A549 (cell line): Measurements from ENCODE around the gene KCND1.

Experiments used
- CEBPB ChIP-seq, 2 experiments: fragments of >200 bp in 1 of 2; sonication (Bioruptor Twin) in 1 of 2; formaldehyde crosslinking in 1 of 2; IDR thresholded peaks; 2 replicates each; pipeline ENCODE4 v1.6.1; 2012 to 2016
- JUN ChIP-seq, 2 experiments: fragments of >200 bp; sonication (Bioruptor Twin); formaldehyde crosslinking; IDR thresholded peaks; 2 replicates in 1 of 2; 3 replicates in 1 of 2; pipeline ENCODE4 v1.6.1; 2016 to 2017
- KDM5A ChIP-seq: fragments of 200-600 bp; sonication (generic); IDR thresholded peaks from 2 replicates; pipeline ENCODE4 v1.6.1; 2016; ENCODE audit warnings: antibody characterized with exemption, mild to moderate bottlenecking
- MYC ChIP-seq: IDR thresholded peaks from 2 replicates; pipeline ENCODE4 v1.6.1; 2012; ENCODE audit warnings: mild to moderate bottlenecking, inconsistent platforms, low read length, improper control_type of control experiment, borderline replicate concordance
- NPAS2 ChIP-seq: fragments of 250-450 bp; sonication (Bioruptor Pico); IDR thresholded peaks from 2 replicates; pipeline ENCODE4 v1.8.0; 2022; ENCODE audit warnings: mild to moderate bottlenecking, moderate library complexity, borderline replicate concordance
- POLR2A ChIP-seq: IDR thresholded peaks from 2 replicates; pipeline ENCODE4 v1.6.1; 2012; ENCODE audit warnings: mild to moderate bottlenecking, low read length
- ZNF302 ChIP-seq: fragments of 250-450 bp; sonication (Bioruptor Pico); IDR thresholded peaks from 2 replicates; pipeline ENCODE4 v1.9.0; 2021; ENCODE audit warnings: inconsistent platforms, mild to moderate bottlenecking, moderate library complexity
- TF ChIP-seq, protein P1 (sequence below): fragments of >200 bp; sonication (Bioruptor Twin); formaldehyde crosslinking; IDR thresholded peaks from 3 replicates; pipeline ENCODE4 v1.5.1; 2016
- TF ChIP-seq, protein P2 (sequence below): IDR thresholded peaks from 2 replicates; pipeline ENCODE4 v1.6.1; 2012
- TF ChIP-seq, protein P3 (sequence below): fragments of 450-650 bp; IDR thresholded peaks from 2 replicates; pipeline ENCODE4 v1.6.1; 2014; ENCODE audit warnings: antibody characterized with exemption

DNA sequence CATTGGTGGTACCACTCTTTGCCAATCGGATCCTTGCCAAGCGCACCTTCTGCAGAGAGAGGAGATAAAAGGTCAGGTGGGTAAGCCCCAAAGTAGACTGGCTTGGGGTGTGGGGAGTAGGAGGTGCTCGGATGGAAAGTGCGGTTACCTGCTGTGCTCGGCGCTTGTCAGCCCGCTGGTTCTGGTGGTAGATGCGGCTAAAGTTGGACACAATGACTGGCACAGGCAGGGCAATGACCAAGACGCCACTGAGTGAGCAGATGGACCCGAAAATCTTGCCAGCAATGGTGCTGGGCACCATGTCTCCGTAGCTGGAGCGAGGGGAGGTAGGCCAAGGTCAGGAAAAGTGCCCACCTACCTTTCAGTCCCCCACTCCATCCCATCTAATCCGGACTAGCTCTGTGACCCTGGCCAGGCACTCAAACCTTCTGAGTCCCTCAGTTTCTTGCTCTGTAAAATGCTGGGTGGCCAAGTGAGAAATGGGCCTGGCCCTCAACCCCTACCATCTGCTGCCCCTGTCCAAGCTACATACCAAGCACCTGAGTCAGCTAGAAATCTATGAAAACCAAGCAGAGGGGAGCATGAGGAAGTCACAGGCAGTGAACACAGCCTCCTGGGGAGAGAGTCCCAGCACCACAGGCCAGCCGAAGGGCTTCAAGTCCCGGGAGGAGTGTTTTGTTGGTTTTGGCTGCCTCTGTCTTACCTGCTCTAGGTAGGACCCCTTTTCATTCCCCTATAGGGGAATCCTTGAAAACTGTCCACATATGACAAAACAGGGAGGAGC is 4.7 kb downstream of the KCND1 start:
- TF ChIP-seq, protein P1, sequence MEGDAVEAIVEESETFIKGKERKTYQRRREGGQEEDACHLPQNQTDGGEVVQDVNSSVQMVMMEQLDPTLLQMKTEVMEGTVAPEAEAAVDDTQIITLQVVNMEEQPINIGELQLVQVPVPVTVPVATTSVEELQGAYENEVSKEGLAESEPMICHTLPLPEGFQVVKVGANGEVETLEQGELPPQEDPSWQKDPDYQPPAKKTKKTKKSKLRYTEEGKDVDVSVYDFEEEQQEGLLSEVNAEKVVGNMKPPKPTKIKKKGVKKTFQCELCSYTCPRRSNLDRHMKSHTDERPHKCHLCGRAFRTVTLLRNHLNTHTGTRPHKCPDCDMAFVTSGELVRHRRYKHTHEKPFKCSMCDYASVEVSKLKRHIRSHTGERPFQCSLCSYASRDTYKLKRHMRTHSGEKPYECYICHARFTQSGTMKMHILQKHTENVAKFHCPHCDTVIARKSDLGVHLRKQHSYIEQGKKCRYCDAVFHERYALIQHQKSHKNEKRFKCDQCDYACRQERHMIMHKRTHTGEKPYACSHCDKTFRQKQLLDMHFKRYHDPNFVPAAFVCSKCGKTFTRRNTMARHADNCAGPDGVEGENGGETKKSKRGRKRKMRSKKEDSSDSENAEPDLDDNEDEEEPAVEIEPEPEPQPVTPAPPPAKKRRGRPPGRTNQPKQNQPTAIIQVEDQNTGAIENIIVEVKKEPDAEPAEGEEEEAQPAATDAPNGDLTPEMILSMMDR, result no peak
- TF ChIP-seq, protein P2, sequence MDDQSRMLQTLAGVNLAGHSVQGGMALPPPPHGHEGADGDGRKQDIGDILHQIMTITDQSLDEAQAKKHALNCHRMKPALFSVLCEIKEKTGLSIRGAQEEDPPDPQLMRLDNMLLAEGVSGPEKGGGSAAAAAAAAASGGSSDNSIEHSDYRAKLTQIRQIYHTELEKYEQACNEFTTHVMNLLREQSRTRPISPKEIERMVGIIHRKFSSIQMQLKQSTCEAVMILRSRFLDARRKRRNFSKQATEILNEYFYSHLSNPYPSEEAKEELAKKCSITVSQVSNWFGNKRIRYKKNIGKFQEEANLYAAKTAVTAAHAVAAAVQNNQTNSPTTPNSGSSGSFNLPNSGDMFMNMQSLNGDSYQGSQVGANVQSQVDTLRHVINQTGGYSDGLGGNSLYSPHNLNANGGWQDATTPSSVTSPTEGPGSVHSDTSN, result no peak
- TF ChIP-seq JUN (IDR thresholded peaks at IDR 0.05) (no peak), ZNF302 (CRISPR knock-in tag) (no peak), KDM5A (no peak), CEBPB (IDR thresholded peaks at IDR 0.05) (no peak), POLR2A (no peak), MYC (no peak), NPAS2 (CRISPR knock-in tag) (no peak)
- TF ChIP-seq, protein P3, sequence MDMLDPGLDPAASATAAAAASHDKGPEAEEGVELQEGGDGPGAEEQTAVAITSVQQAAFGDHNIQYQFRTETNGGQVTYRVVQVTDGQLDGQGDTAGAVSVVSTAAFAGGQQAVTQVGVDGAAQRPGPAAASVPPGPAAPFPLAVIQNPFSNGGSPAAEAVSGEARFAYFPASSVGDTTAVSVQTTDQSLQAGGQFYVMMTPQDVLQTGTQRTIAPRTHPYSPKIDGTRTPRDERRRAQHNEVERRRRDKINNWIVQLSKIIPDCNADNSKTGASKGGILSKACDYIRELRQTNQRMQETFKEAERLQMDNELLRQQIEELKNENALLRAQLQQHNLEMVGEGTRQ, result no peak
